ENCODE data around the gene ADARB2. TPM values are rescaled to one million over a fixed set of nuclear protein-coding genes. Genes with fewer than 3 reads are reported as not detected.

The ADARB2 gene
- total RNA-seq, 4 donors from 2014 or later, result 2.0 to 9.9 (median 5.1) TPM

DNA sequence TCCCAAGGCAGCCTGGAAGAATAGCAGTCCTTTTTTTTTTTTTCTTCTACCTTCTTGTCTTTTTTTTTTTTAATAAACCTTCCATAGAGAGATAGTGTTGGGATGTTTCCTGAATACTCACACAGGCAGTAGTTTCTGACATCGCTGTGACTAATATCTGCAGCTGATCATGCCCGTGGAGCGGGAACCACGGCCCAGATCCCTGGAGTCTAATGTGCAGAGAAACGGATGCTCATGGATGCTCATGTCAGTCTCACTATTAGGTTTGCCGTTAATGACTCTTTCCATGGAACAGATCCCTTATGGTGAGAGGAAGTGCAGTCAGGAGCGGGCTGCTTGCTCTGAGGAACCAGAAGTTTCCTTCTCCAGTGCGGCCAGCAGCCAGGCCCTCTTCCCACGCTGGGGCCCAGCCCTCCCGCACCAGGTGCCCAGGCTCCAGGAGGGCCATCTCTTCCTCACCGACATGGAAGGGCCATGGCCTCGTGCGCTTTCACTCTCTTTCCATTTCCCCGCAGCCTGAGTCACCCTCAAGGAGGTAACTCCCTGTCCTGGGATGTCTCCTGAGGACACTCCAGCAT lies 548.7 kb downstream of the ADARB2 start:
- Histone ChIP-seq H3K4me3 (no peak overlapping the region), H3K9me3 (no peaks in the 10 kb centered on the region), H3K4me1 (no peaks in the 10 kb centered on the region), H3K27ac (no peak overlapping the region), H3K27me3 (no peaks in the 10 kb centered on the region), H3K36me3 (no peaks in the 10 kb centered on the region)
- DNase-seq, result peak in 2 of 3 donors; percentile 9 to 24
- no peak for TF ChIP-seq POLR2A (IDR thresholded peaks at IDR 0.05)
- TF ChIP-seq, protein P1, sequence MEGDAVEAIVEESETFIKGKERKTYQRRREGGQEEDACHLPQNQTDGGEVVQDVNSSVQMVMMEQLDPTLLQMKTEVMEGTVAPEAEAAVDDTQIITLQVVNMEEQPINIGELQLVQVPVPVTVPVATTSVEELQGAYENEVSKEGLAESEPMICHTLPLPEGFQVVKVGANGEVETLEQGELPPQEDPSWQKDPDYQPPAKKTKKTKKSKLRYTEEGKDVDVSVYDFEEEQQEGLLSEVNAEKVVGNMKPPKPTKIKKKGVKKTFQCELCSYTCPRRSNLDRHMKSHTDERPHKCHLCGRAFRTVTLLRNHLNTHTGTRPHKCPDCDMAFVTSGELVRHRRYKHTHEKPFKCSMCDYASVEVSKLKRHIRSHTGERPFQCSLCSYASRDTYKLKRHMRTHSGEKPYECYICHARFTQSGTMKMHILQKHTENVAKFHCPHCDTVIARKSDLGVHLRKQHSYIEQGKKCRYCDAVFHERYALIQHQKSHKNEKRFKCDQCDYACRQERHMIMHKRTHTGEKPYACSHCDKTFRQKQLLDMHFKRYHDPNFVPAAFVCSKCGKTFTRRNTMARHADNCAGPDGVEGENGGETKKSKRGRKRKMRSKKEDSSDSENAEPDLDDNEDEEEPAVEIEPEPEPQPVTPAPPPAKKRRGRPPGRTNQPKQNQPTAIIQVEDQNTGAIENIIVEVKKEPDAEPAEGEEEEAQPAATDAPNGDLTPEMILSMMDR (IDR thresholded peaks at IDR 0.05), result no peak

DNA sequence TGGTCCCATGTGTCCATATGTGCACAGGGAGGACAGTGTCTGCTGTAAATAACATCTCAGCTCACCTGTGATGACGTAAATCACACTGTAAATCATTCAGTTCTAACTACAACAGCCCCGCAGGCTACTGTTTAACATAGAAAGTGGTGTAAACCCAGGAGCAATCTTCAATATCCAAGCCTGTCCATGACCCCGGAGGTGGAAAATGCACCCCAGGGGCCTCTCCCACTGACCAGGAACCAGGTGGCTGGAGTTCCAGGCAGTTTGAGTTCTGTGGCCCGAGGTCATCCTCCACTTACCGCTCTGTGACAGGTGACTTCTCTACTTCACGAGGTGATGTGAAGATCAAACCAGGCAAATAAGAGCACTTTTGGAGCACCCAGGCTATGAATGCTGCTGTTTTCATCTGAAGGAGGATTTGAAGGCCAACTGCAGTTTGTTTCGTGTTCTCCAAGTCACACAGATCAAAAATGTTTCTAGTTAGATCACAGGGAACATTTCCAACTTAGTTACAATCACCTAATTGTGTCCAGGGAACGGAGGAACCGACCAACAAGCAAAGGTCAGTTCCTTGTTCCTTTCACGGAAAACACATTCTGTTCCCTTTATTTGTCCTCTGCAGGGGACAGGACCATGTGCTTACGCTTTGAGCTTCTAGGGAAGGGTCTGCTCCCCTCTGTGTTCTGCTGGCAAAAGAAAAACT lies 549.3 kb downstream of the ADARB2 start:
- H3K4me3 ChIP-seq, result no peak overlapping the region
- TF ChIP-seq POLR2A (IDR thresholded peaks at IDR 0.05), result no peak
- TF ChIP-seq, protein P1 (IDR thresholded peaks at IDR 0.05), result no peak
- H3K27ac ChIP-seq, result peak overlapping the region in 2 of 4 donors; percentile 15 to 36
- no peaks in the 10 kb centered on the region for H3K36me3 ChIP-seq
- no peaks in the 10 kb centered on the region for H3K9me3 ChIP-seq
- H3K4me1 ChIP-seq, result no peaks in the 10 kb centered on the region
- H3K27me3 ChIP-seq, result no peaks in the 10 kb centered on the region
- peak in 2 of 3 donors; percentile 40 to 45 for DNase-seq

DNA sequence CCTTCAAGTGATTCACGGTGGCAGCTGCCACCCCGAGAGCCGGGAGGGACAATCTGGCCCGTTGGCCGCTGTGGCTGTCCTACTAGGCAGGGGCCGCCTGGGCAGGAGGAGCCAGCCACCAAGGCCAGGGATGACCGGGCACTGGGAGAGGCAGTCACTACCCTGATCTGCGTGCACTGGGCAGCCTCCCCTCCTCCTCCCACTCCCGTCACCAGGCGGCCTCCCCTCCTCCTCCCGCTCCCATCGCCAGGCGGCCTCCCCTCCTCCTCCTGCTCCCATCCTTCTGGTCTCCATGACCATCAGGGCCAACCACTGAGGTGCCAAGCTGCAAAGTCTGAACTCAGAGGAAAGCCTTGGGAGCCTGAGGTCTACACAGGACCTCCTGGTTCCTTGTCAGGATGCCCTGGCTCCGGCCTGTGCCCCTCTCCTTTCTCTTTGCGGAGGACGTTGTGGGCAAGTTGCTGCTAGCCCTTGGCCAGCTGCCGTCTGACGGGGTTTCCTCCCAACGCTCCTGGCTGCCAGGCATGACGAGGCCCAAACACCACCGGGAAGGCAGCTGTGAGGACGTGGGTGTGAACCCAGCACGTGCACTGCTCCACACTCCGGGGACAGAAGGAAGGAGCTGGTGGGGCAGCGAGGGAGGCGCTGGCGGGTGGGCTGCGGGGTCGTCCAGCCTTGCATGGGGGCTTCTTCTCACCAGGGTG lies 550.0 kb downstream of the ADARB2 start:
- H3K27ac ChIP-seq, result peak overlapping the region in 2 of 4 donors; percentile 15 to 36

DNA sequence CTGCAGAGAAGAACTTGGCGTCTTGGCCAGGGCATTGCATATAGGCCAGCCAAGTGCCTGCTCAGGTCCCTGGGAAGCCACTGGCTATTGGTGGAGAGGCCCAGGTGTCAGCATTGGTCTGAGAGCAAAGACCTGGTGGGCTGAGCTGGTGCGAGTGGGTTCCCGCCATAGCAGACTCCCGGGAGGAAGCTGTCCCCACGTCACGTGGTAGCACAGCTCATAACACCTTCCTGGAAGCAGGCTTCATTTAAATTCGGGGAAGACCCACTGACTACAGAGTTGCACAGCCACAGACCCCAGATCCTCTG lies 550.7 kb downstream of the ADARB2 start:
- no peaks in the 10 kb centered on the region for H3K9me3 ChIP-seq
- no peaks in the 10 kb centered on the region for H3K27me3 ChIP-seq
- DNase-seq, result peak in 1 of 3 donors; percentile 22
- no peaks in the 10 kb centered on the region for H3K4me1 ChIP-seq
- no peak overlapping the region for H3K4me3 ChIP-seq
- no peak overlapping the region for H3K27ac ChIP-seq
- no peaks in the 10 kb centered on the region for H3K36me3 ChIP-seq
- TF ChIP-seq, protein P1 (IDR thresholded peaks at IDR 0.05), result no peak
- TF ChIP-seq POLR2A (IDR thresholded peaks at IDR 0.05), result no peak

More for the DNA sequence above, 550.0 kb downstream of the ADARB2 start:
- TF ChIP-seq, protein P1 (IDR thresholded peaks at IDR 0.05), result no peak
- TF ChIP-seq POLR2A (IDR thresholded peaks at IDR 0.05), result no peak
- Histone ChIP-seq H3K4me3 (no peak overlapping the region), H3K36me3 (no peaks in the 10 kb centered on the region), H3K9me3 (no peaks in the 10 kb centered on the region), H3K4me1 (no peaks in the 10 kb centered on the region), H3K27me3 (no peaks in the 10 kb centered on the region)
- peak in 2 of 3 donors; percentile 30 to 36 for DNase-seq

DNA sequence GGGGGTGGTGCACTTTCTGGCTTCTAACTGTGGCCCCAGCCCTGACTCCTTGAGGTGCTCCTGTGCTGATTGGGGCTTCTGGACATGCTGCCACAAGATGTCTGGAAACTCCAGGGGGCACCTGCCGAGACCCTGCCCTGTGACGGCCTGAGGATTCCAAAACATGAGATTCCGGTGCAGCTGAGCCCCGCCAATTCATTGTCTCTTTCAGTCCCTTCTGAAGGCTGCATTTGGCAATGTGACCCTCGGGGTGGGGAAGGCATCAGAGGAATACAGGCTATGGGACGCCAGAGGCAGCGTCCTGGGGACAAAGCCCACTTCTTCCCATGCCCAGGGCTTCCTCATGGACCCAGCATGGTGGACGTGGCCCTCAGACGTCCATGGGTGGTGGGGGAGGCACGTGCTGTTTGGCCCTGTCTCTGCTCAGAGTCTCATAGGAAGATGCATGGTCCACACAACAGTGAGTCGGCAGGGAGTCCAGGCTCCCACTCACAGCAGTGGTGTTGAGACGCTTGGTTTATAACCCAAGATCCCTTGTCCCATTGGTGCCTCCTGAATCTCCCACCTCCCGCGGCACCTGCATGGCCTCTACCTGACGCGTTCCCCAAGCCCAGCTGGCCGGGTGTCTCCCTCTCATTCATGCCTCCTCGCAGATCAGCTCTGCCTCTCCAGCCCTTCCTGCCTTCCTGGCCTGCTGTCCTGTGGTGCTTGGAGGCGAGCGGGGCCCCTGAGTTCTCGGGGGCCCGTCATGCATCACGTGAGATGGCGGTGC lies 551.2 kb downstream of the ADARB2 start:
- Histone ChIP-seq H3K27me3 (no peaks in the 10 kb centered on the region), H3K36me3 (no peaks in the 10 kb centered on the region), H3K27ac (no peak overlapping the region), H3K4me1 (no peaks in the 10 kb centered on the region), H3K4me3 (no peak overlapping the region), H3K9me3 (no peaks in the 10 kb centered on the region)
- DNase-seq, result peak in 2 of 3 donors; percentile 27 to 43
- TF ChIP-seq, protein P1 (IDR thresholded peaks at IDR 0.05), result no peak
- TF ChIP-seq POLR2A (IDR thresholded peaks at IDR 0.05), result no peak

Measured in Peyer's patch (tissue), 4 donors.